K562 (cell line): ENCODE data around the gene AP1G2. TPM values are rescaled to one million over a fixed set of nuclear protein-coding genes. Genes with fewer than 3 reads are reported as not detected.
A peak's percentile ranks its signal among the peaks of the same experiment; 100 is the strongest.

ENCODE experiments used
- BRF2 ChIP-seq: IDR thresholded peaks from 3 replicates; pipeline ENCODE4 v1.6.1; 2011; ENCODE audit warnings: borderline replicate concordance, mild to moderate bottlenecking; ENCODE audit not compliant: insufficient read length, insufficient read depth
- CBFA2T2 ChIP-seq: fragments of 450-650 bp; conservative IDR thresholded peaks from 2 replicates; pipeline ENCODE4 v1.6.1; 2017; ENCODE audit warnings: mild to moderate bottlenecking
- FOXJ2 ChIP-seq: fragments of 200-800 bp; sonication (Bioruptor generic); IDR thresholded peaks from 2 replicates; pipeline ENCODE4 v1.6.1; 2016; ENCODE audit warnings: missing genetic modification characterization, missing compliant biosample characterization
- FOXK1 ChIP-seq: sonication (generic); formaldehyde crosslinking; IDR thresholded peaks from 2 replicates; pipeline ENCODE4 v1.8.0; 2022; ENCODE audit warnings: missing genetic modification reagents, mild to moderate bottlenecking, borderline replicate concordance
- GTF2E2 ChIP-seq: fragments of 200-800 bp; sonication (Bioruptor generic); IDR thresholded peaks from 2 replicates; pipeline ENCODE4 v1.6.1; 2016; ENCODE audit warnings: missing genetic modification characterization, missing compliant biosample characterization
- HNRNPL ChIP-seq: fragments of 200-400 bp; formaldehyde crosslinking; IDR thresholded peaks from 2 replicates; pipeline ENCODE4 v1.6.1; 2017; ENCODE audit warnings: low read depth, mild to moderate bottlenecking, low read length
- HNRNPUL1 ChIP-seq: fragments of 200-400 bp; formaldehyde crosslinking; IDR thresholded peaks from 2 replicates; pipeline ENCODE4 v1.6.1; 2017; ENCODE audit warnings: low read length
- MYNN ChIP-seq, 2 experiments: sonication (generic); formaldehyde crosslinking in 1 of 2; IDR thresholded peaks; 2 replicates each; pipeline versions ENCODE4 v1.5.0 to v1.6.1; 2016 to 2020; ENCODE audit warnings: antibody characterized with exemption in 1 of 2, missing genetic modification reagents in 1 of 2
- OTX1 ChIP-seq: fragments of 450-650 bp; formaldehyde crosslinking; IDR thresholded peaks from 2 replicates; pipeline ENCODE4 v1.4.0; 2022; ENCODE audit warnings: mild to moderate bottlenecking
- PTBP1 ChIP-seq: fragments of 200-400 bp; formaldehyde crosslinking; IDR thresholded peaks from 2 replicates; pipeline ENCODE4 v1.6.1; 2017; ENCODE audit warnings: low read depth, low read length
- SMAD3 ChIP-seq: fragments of 450-650 bp; formaldehyde crosslinking; conservative IDR thresholded peaks from 2 replicates; pipeline ENCODE4 v1.4.0; 2020; ENCODE audit warnings: mild to moderate bottlenecking
- SNIP1 ChIP-seq: fragments of 450-650 bp; IDR thresholded peaks from 2 replicates; pipeline ENCODE4 v1.7.1; 2017; ENCODE audit warnings: low read depth, mild to moderate bottlenecking
- TCF7L2 ChIP-seq: fragments of 150-350 bp; IDR thresholded peaks from 2 replicates; pipeline ENCODE4 v1.6.1; 2016; ENCODE audit warnings: low read depth, mild to moderate bottlenecking, low read length, moderate library complexity
- TEAD1 ChIP-seq, 2 experiments: fragments of 450-650 bp in 1 of 2; sonication (generic) in 1 of 2; formaldehyde crosslinking; IDR thresholded peaks; 2 replicates each; pipeline versions ENCODE4 v1.4.0 to v1.8.0; 2020 to 2022; ENCODE audit warnings: mild to moderate bottlenecking in 2 of 2, missing genetic modification reagents in 1 of 2
- ZBTB26 ChIP-seq: fragments of 450-650 bp; formaldehyde crosslinking; IDR thresholded peaks from 2 replicates; pipeline ENCODE4 v1.4.0; 2022; ENCODE audit warnings: missing genetic modification characterization
- ZNF143 ChIP-seq: sonication (generic); formaldehyde crosslinking; IDR thresholded peaks from 2 replicates; pipeline ENCODE4 v1.9.0; 2022; ENCODE audit warnings: mild to moderate bottlenecking, missing genetic modification reagents
- ZNF3 ChIP-seq: fragments of 250-450 bp; sonication (Bioruptor Pico); IDR thresholded peaks from 2 replicates; pipeline ENCODE4 v1.5.0; 2021; ENCODE audit warnings: mild to moderate bottlenecking, moderate library complexity
- ZNF407 ChIP-seq: fragments of 450-650 bp; IDR thresholded peaks from 2 replicates; pipeline ENCODE4 v1.6.1; 2016; ENCODE audit warnings: low read depth
- ZNF785 ChIP-seq: fragments of 250-450 bp; sonication (Bioruptor Pico); IDR thresholded peaks from 2 replicates; pipeline ENCODE4 v1.4.0; 2020; ENCODE audit warnings: mild to moderate bottlenecking
- polyA plus RNA-seq, 8 experiments: library from polyadenylated mRNA; depleted of rRNA in 4 of 8; stranded (reverse) in 5 of 8; unstranded in 3 of 8; fragments of >200 nt; fragmentation: Nextera tagmentation in 2 of 8; fragmentation: Illumina TruSeq in 1 of 8; extraction: Ambion mirVana in 2 of 8; extraction: Trizol in 1 of 8; gene quantifications; 2 replicates each; pipeline versions ENCODE4 v1.2.1 to v1.2.3, GENCODE V29; 2011 to 2014; ENCODE audit warnings: inconsistent platforms in 1 of 8, missing spikeins in 1 of 8
- total RNA-seq, 7 experiments: library from RNA; depleted of rRNA in 6 of 7; stranded (reverse); fragments of >200 nt in 6 of 7; fragmentation: Illumina TruSeq in 2 of 7; extraction: Trizol in 2 of 7; gene quantifications; 2 replicates each; pipeline versions ENCODE4 v1.2.1 to v1.2.3, GENCODE V29; 2011 to 2021; ENCODE audit warnings: low replicate concordance in 1 of 7

AP1G2 gene
- total and polyA plus RNA-seq, 9 of the 15 experiments (the other 6 are each of a cell fraction or from before 2014, with no cell fraction given) = 19.1 to 83.5 (median 33.3) TPM

- TF ChIP-seq TEAD1 (CRISPR knock-in tag; IDR thresholded peaks at IDR 0.05) (no peak), FOXJ2 (tag) (peak; percentile 88), ZNF407 (no peak), TCF7L2 (no peak), ZNF3 (no peak), HNRNPUL1 (no peak), GTF2E2 (tag) (no peak), BRF2 (no peak), SMAD3 (CRISPR knock-in tag) (0 out of 2 replicates have a peak, but pooled peaks have one; percentile 27), CBFA2T2 (no peak), PTBP1 (no peak), HNRNPL (no peak), ZNF785 (CRISPR knock-in tag) (no peak), FOXK1 (CRISPR knock-in tag) (no peak), ZBTB26 (CRISPR knock-in tag) (no peak), MYNN (IDR thresholded peaks at IDR 0.05) (no peak), MYNN (CRISPR knock-in tag; IDR thresholded peaks at IDR 0.05) (no peak), OTX1 (CRISPR knock-in tag) (no peak), SNIP1 (no peak), ZNF143 (CRISPR knock-in tag) (peak; percentile 92)
These were observed 11.5 kb downstream of the AP1G2 start, which contains the start of gene THTPA (continued) for GRCh38 chr14:23555882-23556699.
